Measurements from ENCODE around the gene FKBP4. TPM values are rescaled to one million over a fixed set of nuclear protein-coding genes. Genes with fewer than 3 reads are reported as not detected.

The FKBP4 gene
- total RNA-seq, 1 donor from 2014 or later = 83.4 TPM

GRCh38 chr12:2783936-2784600 lies 10.7 kb upstream of the FKBP4 start:
- ATAC-seq = peak; percentile 63

- ATAC-seq = no peak
Measured at GRCh38 chr12:2785017-2785416, 9.8 kb upstream of the FKBP4 start.

GRCh38 chr12:2791089-2791488 lies 3.7 kb upstream of the FKBP4 start:
- ATAC-seq = no peak

DNA sequence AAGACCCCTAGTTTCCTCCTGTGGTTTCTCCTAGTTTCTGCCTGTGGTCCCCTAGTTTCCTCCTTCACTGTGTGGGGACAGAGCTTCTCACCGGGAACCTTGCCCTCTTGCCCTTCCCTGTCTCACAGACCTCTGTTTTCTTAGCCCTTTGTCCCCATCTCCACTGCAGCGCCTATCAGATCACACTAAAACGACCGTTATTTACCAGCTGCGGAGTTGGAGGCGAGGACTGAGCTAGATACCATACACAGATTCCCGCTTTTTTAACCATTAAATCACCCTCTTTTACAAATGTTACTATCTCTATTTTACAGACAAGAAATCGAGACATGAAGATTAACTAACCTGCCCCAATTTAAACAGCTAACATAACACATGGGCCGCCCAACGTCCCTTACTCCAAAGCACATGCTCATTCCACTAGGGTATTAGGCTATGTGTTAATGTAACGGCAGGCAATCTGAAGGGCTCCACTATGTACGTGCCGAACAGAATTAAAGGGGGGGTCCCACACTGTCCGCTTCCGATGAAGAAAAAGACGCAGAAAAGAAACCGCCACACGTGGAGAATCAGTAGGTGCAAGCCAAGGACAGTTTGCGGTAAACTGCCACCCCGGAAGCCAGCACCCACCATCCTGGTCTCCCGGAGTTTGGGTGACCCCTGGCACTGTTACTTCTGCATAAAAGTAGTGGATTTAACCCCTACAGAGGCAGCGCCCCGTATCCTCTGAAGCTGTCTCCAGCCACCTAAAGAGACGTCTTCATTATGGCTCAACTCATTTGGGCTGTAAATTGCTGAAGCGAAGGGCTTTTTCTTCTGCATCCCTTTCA lies 1.9 kb upstream of the FKBP4 start:
- no peak for ATAC-seq

DNA sequence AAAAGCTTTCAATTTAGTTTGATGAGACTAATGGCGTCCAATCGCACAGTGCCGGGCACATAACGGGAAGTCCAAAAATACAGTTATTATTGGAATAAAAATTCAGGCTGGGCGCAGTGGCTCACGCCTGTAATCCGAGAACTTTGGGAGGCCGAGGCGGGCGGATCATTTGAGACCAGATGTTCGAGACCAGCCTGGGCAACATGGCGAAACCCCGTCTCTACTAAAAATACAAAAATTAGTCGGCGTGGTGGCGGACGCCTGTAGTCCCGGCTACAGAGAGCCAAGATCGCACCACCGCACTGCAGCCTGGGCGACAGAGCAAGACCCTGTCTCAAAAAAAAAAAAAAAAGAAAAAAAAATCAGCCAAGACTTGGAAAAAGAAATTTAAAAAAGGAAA lies 1.2 kb upstream of the FKBP4 start:
- no peak for ATAC-seq

DNA sequence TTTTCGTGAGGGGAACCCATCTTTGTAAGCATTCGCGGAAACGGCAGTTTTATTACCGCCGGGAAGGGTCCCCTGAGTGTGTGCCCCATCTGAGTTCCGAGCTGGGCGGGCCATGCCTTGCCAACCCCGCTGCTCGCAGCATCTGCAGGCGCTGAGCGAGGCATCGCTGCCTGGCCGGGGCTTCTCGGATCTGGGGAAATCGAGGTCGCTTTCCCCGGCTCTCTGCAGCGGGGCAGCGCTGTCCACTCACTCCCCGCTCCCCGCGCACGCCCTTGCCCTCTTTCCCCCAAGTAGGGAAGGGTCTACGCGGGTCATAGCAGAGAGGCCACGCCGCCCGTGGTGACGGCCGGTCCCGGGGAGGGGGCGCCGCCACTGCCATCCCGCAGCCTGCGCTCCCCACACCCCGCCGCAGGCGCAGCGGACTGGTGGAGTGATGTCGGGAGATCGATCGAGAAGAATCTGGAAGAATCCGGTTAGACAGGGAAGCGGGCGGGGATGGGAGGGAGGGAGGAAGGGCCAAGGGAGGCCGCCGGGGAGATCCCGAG lies 507 bp upstream of the FKBP4 start:
- peak; percentile 29 for ATAC-seq

DNA sequence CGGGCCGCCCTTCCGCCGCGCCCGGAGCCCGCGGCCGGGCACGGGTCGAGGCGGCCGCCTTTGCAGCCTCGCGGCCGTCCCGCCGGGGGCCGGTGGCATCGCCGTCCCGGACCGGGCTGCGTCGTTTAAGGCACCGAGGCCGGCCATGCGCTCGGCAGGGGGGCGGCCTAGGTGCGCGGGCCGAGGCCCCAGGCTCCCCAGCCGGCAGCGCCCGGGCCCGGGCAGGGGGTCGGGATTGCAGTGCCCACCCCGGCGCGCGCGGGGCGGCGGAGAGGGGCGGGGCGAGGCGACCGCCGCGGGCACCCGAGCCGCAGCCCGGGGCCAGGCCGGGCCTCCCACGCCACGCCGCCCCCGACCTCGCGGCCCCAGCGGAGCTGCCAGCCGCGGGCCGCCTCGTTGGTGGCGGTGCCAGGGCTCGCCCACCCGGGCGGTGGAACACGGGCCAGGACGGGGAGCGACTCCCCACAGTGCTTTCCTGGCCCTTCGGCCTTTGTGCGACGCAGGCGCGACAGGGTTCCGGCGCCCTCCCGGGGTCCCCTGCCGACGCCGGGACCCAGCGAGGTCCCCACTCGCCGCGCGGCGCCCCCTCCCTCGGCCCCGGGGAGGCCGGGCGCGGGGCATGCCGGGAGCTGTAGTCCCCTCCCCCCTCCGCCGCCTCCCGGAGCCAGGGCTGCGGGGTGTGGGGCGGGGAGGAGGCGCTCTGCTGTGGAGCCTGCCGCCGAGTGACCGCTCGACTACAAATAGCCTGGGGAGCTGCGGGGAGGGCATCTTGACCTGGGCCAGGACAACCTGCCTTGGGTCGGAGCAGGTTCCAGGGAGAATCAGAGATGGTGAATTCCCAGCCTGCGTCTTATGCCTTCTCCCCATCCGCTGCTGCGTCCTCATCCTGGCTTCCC lies 769 bp downstream of the FKBP4 start:
- peak; percentile 60 for ATAC-seq

- no peak for ATAC-seq
Measured at GRCh38 chr12:2796187-2796666, 1.5 kb downstream of the FKBP4 start.

GRCh38 chr12:2797721-2798418 lies 3.1 kb downstream of the FKBP4 start:
- ATAC-seq = no peak

- ATAC-seq = peak; percentile 90
Measured at GRCh38 chr12:2800046-2800570, 5.3 kb downstream of the FKBP4 start.

- no peak for ATAC-seq
Measured at GRCh38 chr12:2801044-2801783, 6.4 kb downstream of the FKBP4 start.

GRCh38 chr12:2803635-2804392 lies 9.0 kb downstream of the FKBP4 start:
- no peak for ATAC-seq

- no peak for ATAC-seq
Measured at GRCh38 chr12:2804393-2805142, 9.8 kb downstream of the FKBP4 start.

GRCh38 chr12:2805143-2805520 lies 10.4 kb downstream of the FKBP4 start:
- no peak for ATAC-seq

- ATAC-seq = no peak
Measured at GRCh38 chr12:2806700-2807099, 11.9 kb downstream of the FKBP4 start.

GRCh38 chr12:2811801-2812200 lies 17.0 kb downstream of the FKBP4 start:
- ATAC-seq = peak; percentile 41

GRCh38 chr12:2812290-2813213 lies 17.8 kb downstream of the FKBP4 start, which contains the start of gene ITFG2:
Gene ITFG2, plus strand, starts transcription at chr12:2812668. Its CDS starts 93 bp downstream, at chr12:2812761.
- ATAC-seq = peak; percentile 96

All from esophagus mucosa (tissue), 1 donor.